H54 (cell line): ENCODE data around the gene CCDC77.
"Not testable (repeated sequence)": the region's sequence is repeated elsewhere in the genome, so short reads cannot be mapped to it uniquely, and the experiment has no call there.

ENCODE experiments used
- DNase-seq: peaks from one replicate; pipeline ENCODE4 v3.0.0; 2011; ENCODE audit warnings: low spot score, mixed read lengths; ENCODE audit not compliant: insufficient read length
- FAIRE-seq: peaks from 3 replicates; lab custom pipeline; 2011; peaks lifted over from hg19 to GRCh38; lab: Jason Lieb, UNC
- POLR2A ChIP-seq: IDR thresholded peaks from 2 replicates; pipeline ENCODE4 v1.6.1; 2011; ENCODE audit warnings: low read depth, mild to moderate bottlenecking, low read length

Gene CCDC77

DNA sequence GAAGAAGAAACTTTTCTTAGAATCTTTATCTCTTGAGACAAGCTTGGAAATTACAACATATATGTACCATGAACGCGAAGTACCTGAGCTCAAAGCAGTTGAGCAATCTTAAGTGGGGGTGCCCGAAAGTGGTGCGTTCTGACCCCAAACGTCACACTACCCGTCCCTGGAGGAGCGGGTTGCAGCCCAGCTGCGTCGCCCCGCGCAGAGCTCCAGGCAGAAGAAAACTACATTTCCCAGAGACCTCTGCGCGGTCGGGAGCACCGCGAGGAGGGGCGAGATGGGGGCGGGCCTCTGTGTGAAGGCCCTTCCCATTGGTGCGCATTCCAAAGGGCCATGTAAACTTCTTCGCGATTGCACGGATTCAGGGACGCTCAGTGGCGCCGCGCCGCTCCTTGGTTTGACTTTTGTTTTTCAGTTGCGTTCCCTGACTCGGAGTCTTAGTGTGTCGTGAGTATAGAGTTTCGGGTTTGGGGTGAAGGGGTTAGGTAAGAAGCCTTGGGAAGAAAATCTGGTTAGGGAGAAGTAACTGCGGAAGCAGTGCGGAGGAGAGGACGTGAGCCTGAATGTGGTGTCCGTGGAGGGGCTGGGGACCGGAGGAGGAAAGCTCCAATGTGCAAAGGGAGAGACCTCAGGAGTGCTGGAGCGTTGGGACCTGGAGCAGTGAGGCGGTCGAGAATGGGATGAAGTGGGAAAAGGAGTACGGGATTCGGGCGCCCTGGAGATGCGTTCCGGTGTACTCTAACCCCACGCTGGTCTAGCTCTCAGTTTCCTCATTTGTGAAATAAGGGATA lies at the start of gene CCDC77:
TSS of gene CCDC77 (plus strand) at position 410 of the 794 bp plus-strand sequence. CDS start 7,740 bp downstream, outside the sequence.
- peak; percentile 93 for FAIRE-seq
- DNase-seq = peak; percentile 75
- peak; percentile 49; the same call in 1 of the 2 replicates for TF ChIP-seq POLR2A

DNA sequence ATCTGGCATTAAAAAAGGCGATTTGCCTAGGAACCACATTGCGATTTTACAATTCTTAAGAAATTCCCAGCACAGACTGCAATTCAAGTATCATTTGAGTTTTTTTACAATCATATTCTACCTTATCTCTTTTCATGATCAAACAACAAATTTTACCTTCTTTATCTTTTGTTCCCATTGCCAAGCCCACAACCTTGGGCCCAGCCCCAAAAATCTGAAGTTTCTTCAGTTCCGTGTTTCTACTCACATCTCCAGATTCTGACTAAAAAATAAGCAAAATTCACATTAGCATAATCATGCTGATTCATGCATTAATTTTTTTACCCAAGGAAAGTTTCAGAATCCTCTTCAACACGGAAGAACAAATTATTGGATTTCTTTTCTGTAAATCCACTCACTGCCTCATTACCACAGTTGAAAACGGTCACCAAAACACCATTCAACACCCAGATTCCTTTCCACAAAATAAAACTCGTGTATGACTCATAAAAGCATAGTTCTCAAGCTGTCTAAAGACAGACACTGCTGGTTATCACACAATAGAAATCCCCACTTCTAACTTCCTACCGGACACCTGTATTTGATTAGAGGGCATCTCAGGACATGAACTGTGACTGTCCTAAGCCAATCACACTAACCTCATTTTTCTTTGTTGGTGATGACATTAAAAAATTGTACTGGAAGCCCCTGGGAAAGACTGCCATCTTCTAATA lies 45.0 kb upstream of the CCDC77 start:
- peak; percentile 2 for DNase-seq
- peak; percentile 87 for FAIRE-seq
- TF ChIP-seq POLR2A = no peak

DNA sequence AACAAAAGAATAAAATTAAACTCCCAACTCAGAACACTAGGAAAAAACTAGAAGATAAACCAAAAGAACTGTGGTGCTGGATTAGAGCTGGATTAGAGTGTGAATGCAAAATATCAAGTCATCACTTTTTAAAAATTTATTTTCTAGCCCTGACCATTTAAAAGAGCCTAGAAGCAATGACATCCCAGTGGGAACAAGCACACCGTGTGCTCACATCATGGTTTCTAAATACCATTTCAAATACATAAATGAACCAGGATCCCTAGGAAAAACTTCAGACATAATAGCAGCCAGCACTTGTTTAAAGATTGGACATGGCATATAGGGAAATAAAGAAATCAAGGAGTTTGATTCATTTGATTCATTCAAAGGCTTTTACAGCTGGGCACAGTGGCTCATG lies 42.4 kb upstream of the CCDC77 start:
- no peak for DNase-seq
- no peak for TF ChIP-seq POLR2A
- no peak for FAIRE-seq

DNA sequence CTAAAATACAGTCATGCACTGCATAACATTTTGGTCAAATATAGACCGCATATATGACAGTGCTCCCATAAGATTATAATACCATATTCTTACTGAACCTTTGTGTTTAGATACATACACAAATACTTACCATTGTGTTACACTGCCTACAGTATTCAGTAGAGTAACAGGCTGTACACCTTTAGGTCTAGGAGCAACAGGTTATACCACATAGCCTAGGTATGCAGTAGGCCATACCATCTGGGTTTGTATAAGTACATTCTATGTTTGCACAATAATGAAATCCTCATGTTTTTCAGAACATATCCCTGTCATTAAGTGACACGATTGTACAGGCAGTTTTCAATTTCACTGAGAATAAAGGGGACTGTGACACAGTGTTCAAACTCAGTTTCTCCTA lies 34.6 kb upstream of the CCDC77 start:
- DNase-seq = no peak
- TF ChIP-seq POLR2A = no peak
- peak; percentile 52 for FAIRE-seq

DNA sequence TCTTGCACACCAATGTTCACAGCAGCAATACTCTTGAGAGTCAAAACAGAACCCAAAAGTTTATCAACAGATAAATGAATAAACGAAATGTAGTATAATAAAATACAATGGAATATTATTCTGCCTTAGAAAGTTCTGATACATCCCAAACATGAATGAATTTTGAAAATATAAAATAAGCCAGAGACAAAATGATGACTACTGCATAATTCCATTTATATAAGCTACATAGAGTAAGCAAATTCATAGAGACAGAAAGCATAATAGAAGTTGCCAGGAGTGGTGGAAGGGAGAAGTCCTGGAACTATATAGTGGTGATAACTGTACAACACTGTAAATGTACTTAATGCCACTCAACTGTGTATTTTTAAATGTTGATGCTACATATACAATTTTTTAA lies 33.5 kb upstream of the CCDC77 start:
- DNase-seq = no peak
- no peak for FAIRE-seq
- TF ChIP-seq POLR2A = no peak

DNA sequence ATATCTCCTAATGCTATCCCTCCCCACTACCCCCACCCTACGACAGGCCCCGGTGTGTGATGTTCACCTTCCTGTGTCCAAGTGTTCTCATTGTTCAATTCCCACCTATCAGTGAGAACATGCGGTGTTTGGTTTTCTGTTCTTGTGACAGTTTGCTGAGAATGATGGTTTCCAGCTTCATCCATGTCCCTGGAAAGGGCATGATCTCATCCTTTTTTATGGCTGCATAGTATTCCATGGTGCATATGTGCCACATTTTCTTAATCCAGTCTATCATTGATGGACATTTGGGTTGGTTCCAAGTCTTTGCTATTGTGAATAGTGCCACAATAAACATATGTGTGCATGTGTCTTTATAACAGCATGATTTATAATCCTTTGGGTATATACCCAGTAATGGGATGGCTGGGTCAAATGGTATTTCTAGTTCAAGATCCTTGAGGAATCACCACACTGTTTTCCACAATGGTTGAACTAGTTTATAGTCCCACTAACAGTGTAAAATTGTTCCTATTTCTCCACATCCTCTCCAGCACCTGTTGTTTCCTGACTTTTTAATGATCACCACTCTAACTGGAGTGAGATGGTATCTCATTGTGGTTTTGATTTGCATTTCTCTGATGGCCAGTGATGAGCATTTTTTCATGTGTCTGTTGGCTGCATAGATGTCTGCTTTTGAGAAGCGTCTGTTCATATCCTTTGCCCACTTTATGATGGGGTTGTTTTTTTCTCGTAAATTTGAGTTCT lies 30.5 kb upstream of the CCDC77 start:
- DNase-seq, FAIRE-seq: not testable (repeated sequence)

DNA sequence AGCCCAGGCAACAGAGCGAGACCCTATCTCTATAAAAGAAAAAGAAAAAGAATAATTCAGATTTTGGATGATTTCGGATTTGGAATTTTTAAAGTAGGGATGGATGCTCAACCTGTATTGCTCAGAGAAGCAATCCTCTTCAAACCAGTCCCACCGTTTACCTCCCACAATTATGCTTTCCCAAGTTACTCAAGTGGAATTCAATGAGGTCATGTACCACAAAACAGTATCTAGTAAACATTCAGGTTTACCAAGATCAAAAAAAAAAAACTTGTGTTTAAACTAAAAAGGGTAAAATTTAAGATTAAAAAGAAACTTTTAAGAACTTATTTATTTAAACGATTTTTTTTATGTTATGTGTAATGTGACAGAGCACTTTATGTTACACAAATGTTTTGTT lies 14.8 kb upstream of the CCDC77 start:
- no peak for TF ChIP-seq POLR2A
- FAIRE-seq = no peak
- no peak for DNase-seq

DNA sequence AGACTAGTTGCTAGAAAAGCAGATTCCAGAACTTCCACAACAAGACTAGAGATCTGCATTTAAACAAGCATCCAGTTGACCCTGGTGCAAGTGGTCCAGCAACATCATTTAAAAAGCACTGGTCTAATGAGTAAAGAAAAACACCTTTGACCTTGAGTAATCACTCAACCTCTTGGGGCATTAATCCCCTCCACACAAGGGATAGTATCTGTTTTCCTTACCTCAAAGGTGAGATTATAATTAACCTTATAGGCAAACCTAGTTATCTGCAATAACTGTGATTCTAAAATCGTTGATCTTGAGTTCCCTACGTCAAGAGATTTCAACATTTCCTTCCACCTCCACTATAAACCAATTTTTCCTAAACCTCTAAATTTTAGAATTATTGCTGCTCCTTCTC lies 13.4 kb upstream of the CCDC77 start:
- FAIRE-seq (no peak), DNase-seq (no peak)
- TF ChIP-seq POLR2A = no peak

DNA sequence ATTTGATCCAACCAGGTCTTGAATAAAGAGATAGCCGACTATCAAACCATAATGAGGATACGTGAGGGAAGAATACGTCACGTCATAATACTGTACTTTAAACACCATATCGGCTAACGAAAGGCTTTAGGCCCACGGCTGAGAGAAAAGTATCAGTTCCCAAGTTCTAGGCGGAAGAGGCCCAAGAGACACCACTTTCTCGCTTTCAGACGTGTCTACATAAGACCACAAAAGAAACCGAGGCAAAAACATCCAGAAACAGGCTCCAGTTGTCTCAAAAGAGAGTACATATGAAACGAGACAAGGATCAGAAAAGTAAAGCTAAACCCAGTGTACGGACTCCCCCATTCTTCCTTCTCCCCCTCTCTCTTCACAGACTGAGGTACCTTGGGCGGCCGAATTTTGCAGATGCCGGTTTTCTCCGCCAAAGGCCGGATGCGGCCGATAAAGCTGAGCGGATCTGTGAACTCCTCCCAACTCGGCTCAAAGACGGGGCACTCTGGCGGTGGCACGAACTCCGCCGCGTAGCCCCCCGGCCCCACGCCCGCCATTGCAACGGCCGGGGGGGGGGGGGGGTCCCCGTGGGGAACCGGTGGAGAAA lies 12.8 kb upstream of the CCDC77 start:
- FAIRE-seq (no peak), DNase-seq (no peak)
- no peak for TF ChIP-seq POLR2A

DNA sequence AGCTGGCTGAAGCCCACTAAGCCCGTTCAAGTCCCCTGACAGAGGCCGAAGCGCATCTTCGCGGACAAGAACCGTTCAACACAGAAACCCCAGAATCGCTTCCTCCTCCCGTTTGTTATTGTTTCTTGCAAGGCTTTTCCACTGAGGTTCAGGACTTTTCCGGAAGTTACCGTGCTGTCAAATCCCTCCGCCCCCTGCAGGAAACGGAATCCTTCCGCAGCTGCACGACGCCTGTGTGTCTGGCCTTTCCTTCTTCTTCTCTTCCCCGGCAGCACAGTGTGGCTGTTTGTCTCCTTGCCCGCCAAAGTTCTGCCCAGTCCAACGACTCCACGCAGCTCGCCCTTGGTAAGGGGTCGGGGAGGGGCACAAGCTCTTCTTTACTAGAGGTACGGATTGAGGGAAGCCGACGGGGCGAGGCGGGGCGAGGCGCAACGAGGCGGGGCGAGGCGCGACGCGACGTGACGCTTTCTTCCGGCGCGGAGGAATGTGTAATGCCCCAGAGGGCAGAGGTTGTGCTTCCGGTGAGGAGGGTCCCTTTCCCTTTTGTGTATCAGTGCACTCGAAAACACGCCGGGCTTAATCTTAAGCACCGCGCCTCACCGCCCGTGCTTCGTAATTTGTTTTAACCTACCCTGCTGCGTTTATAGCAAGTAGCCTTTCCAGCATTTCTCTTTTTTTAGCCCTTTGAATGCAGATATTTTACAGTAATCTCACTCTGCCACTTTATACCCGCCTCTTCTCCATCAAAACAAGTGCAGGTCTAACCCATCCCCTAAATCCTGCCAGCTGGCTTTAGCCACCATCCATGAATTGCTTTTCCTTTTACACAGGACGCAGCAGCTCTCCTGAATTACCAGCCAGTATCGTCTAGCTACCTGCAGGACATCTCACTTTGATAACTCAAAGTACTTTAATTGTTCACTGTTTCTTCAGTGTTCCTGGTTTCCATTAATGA lies 12.0 kb upstream of the CCDC77 start, which contains the start of gene KDM5A:
TSS of gene KDM5A (minus strand) at position 179 of the 955 bp plus-strand sequence. CDS start 229 bp downstream, outside the sequence.
- TF ChIP-seq POLR2A = peak; percentile 43
- FAIRE-seq (peak; percentile 38), DNase-seq (peak; percentile 75)

DNA sequence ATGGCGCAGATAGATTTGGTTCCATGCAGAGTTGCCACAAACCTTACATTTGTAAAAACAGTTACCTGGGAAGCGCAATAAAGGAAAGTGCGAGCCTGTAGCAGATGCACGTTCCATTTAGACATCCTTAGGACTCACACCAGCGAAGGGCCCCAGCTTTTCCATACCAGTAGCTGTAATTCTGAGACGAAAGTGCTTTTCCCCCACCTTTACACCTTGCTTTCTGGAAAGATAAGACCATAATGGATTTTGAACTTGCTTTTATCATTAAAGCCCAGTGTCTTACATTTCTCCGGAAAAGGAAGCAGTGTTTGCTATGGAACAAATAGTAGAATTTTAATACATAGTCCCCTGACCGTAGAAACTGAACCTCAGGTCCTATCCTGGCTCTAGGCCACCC lies 616 bp upstream of the CCDC77 start:
- no peak for TF ChIP-seq POLR2A
- no peak for FAIRE-seq
- DNase-seq = no peak

DNA sequence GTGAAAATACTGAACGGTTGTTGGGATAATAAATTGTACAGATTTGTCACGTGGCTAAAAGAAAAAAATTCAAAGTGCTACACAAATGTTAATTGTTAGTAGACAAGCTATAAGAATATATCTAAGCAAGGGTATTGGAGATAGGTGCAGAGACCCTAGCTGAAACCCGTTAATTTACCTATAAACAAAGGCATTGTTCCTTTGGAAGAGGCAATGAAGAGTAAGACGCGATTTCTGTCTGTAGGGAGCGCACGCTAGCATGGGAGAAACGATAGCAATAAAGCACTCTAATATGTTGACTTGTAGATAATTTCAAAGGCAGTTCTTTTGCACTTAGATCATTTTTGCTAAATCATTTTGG lies 565 bp downstream of the CCDC77 start:
- FAIRE-seq (peak; percentile 57), DNase-seq (no peak)
- no peak for TF ChIP-seq POLR2A

DNA sequence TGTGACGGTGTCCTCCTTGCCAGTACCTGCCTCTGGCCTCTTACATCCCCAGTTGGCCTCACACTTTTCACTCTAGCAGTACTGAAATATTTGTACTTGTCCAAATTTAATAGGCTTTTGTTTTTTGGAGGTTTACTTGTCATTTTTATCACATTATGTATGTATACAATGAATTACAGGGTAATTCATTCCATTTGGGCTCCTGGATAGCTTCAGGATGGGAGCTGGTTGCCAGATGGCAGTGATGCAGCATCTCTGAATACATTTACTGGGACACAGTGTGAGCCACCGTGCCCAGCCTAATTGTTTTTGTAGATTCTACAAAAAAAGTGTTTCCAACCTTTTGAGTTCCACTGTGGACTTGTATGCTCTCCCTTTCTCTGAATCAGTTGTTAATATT lies 13.4 kb downstream of the CCDC77 start:
- no peak for TF ChIP-seq POLR2A
- no peak for FAIRE-seq

More for the DNA sequence above, 13.4 kb downstream of the CCDC77 start:
- DNase-seq = no peak
